B cell (primary cell): ENCODE results near the gene MIPOL1. TPM values are rescaled to one million over a fixed set of nuclear protein-coding genes. Genes with fewer than 3 reads are reported as not detected.

Source experiments
- ATAC-seq: fragments of 200-7000 bp; cut with Tn5 transposase; one replicate; pipeline ENCODE4 v1.10.0; 2021; ENCODE audit warnings: low read depth, mild to moderate bottlenecking, moderate number of reproducible peaks, moderate library complexity
- CTCF ChIA-PET: fragments of 350-600 bp; sonication (Branson Sonifier 250); formaldehyde crosslinking; loops from one replicate; lab custom pipeline; 2021; ENCODE audit warnings: antibody characterized with exemption, inconsistent platforms; lab: Charles Lee
- POLR2A ChIA-PET: fragments of 350-600 bp; sonication (Branson Sonifier 250); formaldehyde crosslinking; loops from one replicate; lab custom pipeline; 2021; ENCODE audit warnings: antibody characterized with exemption; lab: Charles Lee
- DNase-seq: peaks from one replicate; pipeline ENCODE4 v3.0.0; 2013
- H2AFZ ChIP-seq: 2 replicates; pipeline ENCODE4 v1.6.1; 2012; ENCODE audit warnings: mild to moderate bottlenecking, low read depth, low read length; ENCODE audit not compliant: insufficient read depth, poor library complexity, severe bottlenecking
- H3K27ac ChIP-seq, 2 donors: 1 replicate in 1 of 2; 2 replicates in 1 of 2; pipeline ENCODE4 v1.5.1; 2012 to 2013; ENCODE audit warnings: low read length in 2 of 2, mild to moderate bottlenecking in 2 of 2, moderate library complexity in 1 of 2
- H3K27me3 ChIP-seq, 4 experiments: fragments of 200-600 bp in 1 of 4; sonication (generic) in 1 of 4; replicated peaks in 1 of 4; 1 replicate in 2 of 4; 2 replicates in 2 of 4; pipeline versions ENCODE4 v1.6.1 to v1.7.0; 2013 to 2016; ENCODE audit warnings: low read length in 3 of 4, mild to moderate bottlenecking in 2 of 4, mixed read lengths in 1 of 4, moderate library complexity in 1 of 4; ENCODE audit not compliant: insufficient read depth in 4 of 4, control insufficient read depth in 3 of 4; ENCODE audit errors: control extremely low read depth in 1 of 4
- H3K36me3 ChIP-seq, 2 experiments: replicated peaks in 1 of 2; 1 replicate in 1 of 2; 2 replicates in 1 of 2; pipeline versions ENCODE4 v1.6.1 to v1.7.1; 2013; ENCODE audit warnings: low read length in 1 of 2; ENCODE audit not compliant: insufficient read depth in 2 of 2, control insufficient read depth in 1 of 2; ENCODE audit errors: control extremely low read depth in 1 of 2, extremely low read depth in 1 of 2
- H3K4me1 ChIP-seq, 2 donors: fragments of 200-600 bp in 1 of 2; sonication (generic) in 1 of 2; 1 replicate in 1 of 2; 2 replicates in 1 of 2; pipeline versions ENCODE4 v1.5.1 to v1.6.1; 2013 to 2017; ENCODE audit warnings: low read length in 2 of 2; ENCODE audit not compliant: control insufficient read depth in 2 of 2, insufficient read depth in 2 of 2
- H3K4me2 ChIP-seq: replicated peaks from 2 replicates; pipeline ENCODE3; 2012; ENCODE audit warnings: mild to moderate bottlenecking, low read depth, low read length; ENCODE audit not compliant: poor library complexity, severe bottlenecking
- H3K4me3 ChIP-seq, 5 experiments: fragments of 200-600 bp in 1 of 5; sonication (generic) in 1 of 5; 1 replicate in 3 of 5; 2 replicates in 2 of 5; pipeline versions ENCODE4 v1.5.1 to v1.7.0; 2011 to 2016; ENCODE audit warnings: low read length in 4 of 5, mild to moderate bottlenecking in 4 of 5, low read depth in 2 of 5, control low read depth in 1 of 5, moderate library complexity in 1 of 5; ENCODE audit not compliant: insufficient read depth in 1 of 5; ENCODE audit errors: control extremely low read depth in 1 of 5, extremely low read depth in 1 of 5
- H3K79me2 ChIP-seq: fragments of 200-600 bp; sonication (generic); one replicate; pipeline ENCODE4 v1.6.0; 2016; ENCODE audit warnings: low read length; ENCODE audit not compliant: control insufficient read depth, insufficient read depth
- H3K9ac ChIP-seq: fragments of 200-600 bp; sonication (generic); 2 replicates; pipeline ENCODE4 v1.6.1; 2017; ENCODE audit warnings: mild to moderate bottlenecking, low read length, moderate library complexity
- H3K9me3 ChIP-seq, 3 donors: one replicate each; pipeline versions ENCODE4 v1.6.1 to v1.7.1; 2013; ENCODE audit warnings: low read length in 2 of 3; ENCODE audit not compliant: control insufficient read depth in 2 of 3, insufficient read depth in 1 of 3; ENCODE audit errors: control extremely low read depth in 1 of 3
- H4K20me1 ChIP-seq: 2 replicates; pipeline ENCODE4 v1.6.0; 2012; ENCODE audit warnings: mild to moderate bottlenecking, low read length; ENCODE audit not compliant: insufficient read depth, control insufficient read depth, poor library complexity, severe bottlenecking
- H3K27ac Mint-ChIP-seq: one replicate; pipeline ENCODE4 v1.8.0; 2021; ENCODE audit warnings: mixed read lengths
- H3K27me3 Mint-ChIP-seq: one replicate; pipeline ENCODE4 v1.8.0; 2021; ENCODE audit warnings: mixed read lengths
- H3K4me1 Mint-ChIP-seq: one replicate; pipeline ENCODE4 v1.8.0; 2021; ENCODE audit warnings: mixed read lengths
- H3K4me3 Mint-ChIP-seq: one replicate; pipeline ENCODE4 v1.8.0; 2021; ENCODE audit warnings: mixed read lengths
- H3K9me3 Mint-ChIP-seq: one replicate; pipeline ENCODE4 v1.8.0; 2022; ENCODE audit warnings: mixed read lengths; ENCODE audit not compliant: insufficient read depth
- CTCF ChIP-seq: fragments of 200-600 bp; IDR thresholded peaks from one replicate; pipeline ENCODE4 v1.8.0; 2022; ENCODE audit warnings: antibody characterized with exemption, mild to moderate bottlenecking
- EZH2 ChIP-seq: IDR thresholded peaks from 2 replicates; pipeline ENCODE4 v1.6.1; 2012; ENCODE audit warnings: borderline replicate concordance, low read depth, mild to moderate bottlenecking, moderate library complexity, low read length; ENCODE audit not compliant: insufficient read depth, poor library complexity, severe bottlenecking
- whole genome bisulfite sequencing: methylation state at CpG from one replicate; pipeline ENCODE4 v1.1.5; 2013; ENCODE audit warnings: missing lambda C conversion rate; ENCODE audit not compliant: insufficient coverage; 5-methylcytosine and 5-hydroxymethylcytosine counted together
- intact Hi-C: fragments of 100-400 bp; cut with micrococcal nuclease; formaldehyde crosslinking; loops from one replicate; pipeline ENCODE4 v1.10.0; 2022
- polyA plus RNA-seq: library from polyadenylated mRNA; depleted of rRNA; stranded (reverse); fragments of >200 nt; gene quantifications from 2 replicates; pipeline ENCODE4 v1.2.3, GENCODE V29; 2012
- total RNA-seq, 2 donors: library from RNA; stranded (reverse); fragments of 120-200 nt in 1 of 2; gene quantifications; 1 replicate in 1 of 2; 2 replicates in 1 of 2; pipeline versions ENCODE4 v1.2.3 to v1.2.4, GENCODE V29; 2013 to 2022

MIPOL1 gene
- total and polyA plus RNA-seq, 2 donors (not counting 1 experiment from before 2014, with no cell fraction given): 0.17 TPM; not detected in 1

DNA sequence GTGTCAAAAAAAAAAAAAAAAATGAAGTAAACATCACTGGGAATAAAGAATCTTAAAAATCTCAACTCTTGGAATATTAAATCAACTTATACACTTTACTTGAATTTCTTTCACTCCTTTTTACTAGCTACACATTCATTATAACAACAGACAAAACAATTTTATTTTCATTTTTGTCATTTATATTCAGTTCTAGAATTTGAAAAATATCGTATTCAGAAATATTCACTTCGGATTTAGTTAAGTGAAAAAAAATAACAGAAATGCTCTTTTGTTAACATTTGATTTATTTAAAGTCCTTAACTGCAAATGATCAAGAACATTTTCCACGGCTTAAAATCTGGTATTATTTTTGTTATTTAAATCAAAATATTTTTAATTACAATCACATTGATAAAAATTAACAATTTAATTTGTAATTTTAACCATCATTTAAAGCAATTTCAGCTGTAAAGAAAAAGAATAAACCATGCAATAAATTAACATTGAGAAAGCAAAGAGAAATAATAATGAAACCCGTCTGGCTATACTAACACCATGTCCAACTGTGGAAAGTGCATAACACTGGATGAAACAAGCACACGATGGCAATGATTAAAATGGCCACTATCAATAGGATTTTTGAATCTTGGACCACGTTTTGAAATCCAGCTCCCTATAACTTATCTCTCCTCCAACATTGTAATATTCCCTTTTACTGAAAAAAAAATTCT, 392.1 kb downstream of the MIPOL1 start:
- no peaks in the 10 kb centered on the region for H3K79me2 ChIP-seq
- H4K20me1 ChIP-seq: no peaks in the 10 kb centered on the region
- peaks cover 1 to 32% (median 2%) of the 10 kb centered on the region in 3 donors for H3K9me3 ChIP-seq
- ATAC-seq (no peak), DNase-seq (no peak)
- no peak overlapping the region for H3K27ac ChIP-seq
- no CpG with 5 or more reads among the region's 6 CpGs for WGBS
- no peaks in the 10 kb centered on the region for H3K4me1 ChIP-seq
- H3K4me3 ChIP-seq: no peak overlapping the region
- peaks cover 3% of the 10 kb centered on the region for H3K4me1 Mint-ChIP-seq
- H3K27me3 Mint-ChIP-seq: peaks cover 70% of the 10 kb centered on the region
- no peak overlapping the region for H3K4me2 ChIP-seq
- TF ChIP-seq EZH2: no peak
- no peak for TF ChIP-seq CTCF
- no peak overlapping the region for H3K27ac Mint-ChIP-seq
- peaks cover 0 to 62% (median 44%) of the 10 kb centered on the region in 4 experiments for H3K27me3 ChIP-seq
- no peak overlapping the region for H3K9ac ChIP-seq
- no peak overlapping the region for H2AFZ ChIP-seq
- H3K9me3 Mint-ChIP-seq: peaks cover 2% of the 10 kb centered on the region
- POLR2A ChIA-PET: no interaction called here
- CTCF ChIA-PET: no interaction called here
- no peak overlapping the region for H3K4me3 Mint-ChIP-seq
- H3K36me3 ChIP-seq: no peaks in the 10 kb centered on the region
- intact Hi-C loops: no loop called here

DNA sequence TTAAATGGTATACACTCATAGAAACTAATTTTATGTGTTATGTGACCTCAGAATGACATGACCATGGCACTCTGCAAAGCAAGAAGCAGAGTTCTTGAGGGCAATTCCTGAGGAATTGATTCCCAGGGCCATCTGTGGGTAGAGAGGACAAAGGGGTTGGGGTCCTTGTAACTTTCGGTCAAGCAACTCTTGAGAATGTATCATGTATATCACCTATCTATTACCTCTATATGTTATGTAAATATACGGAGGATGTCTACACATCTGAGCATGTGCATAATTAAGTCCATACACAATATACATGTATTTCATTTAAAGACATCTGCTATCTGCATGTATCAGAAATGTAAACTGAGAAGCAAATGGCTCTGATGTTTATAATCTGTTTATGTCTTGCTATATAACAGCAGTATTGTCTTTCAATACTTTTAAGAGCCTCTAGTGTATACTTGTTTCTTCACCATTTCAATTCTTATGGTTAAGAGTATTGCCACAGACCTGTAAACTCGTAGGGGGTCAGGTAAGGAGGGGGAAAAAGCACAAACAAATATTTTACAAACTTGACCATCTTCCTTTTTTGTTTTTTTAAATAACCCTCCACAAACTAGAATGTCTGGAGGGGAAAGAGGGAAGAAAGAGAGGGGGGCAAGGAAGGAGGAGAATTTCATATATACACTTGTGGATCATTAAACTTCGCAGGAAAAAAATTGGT, 392.8 kb downstream of the MIPOL1 start:
- POLR2A ChIA-PET: no interaction called here
- Histone ChIP-seq H3K4me2 (no peak overlapping the region), H4K20me1 (no peaks in the 10 kb centered on the region), H3K36me3 (no peaks in the 10 kb centered on the region), H2AFZ (no peak overlapping the region), H3K9ac (no peak overlapping the region), H3K4me1 (peaks cover 1 to 3% of the 10 kb centered on the region in 2 donors), H3K79me2 (no peaks in the 10 kb centered on the region), H3K27me3 (peaks cover 0 to 58% (median 42%) of the 10 kb centered on the region in 4 experiments), H3K27ac (no peak overlapping the region), H3K9me3 (peaks cover 1 to 29% (median 2%) of the 10 kb centered on the region in 3 donors), H3K4me3 (no peak overlapping the region)
- DNase-seq (no peak), ATAC-seq (no peak)
- Mint-ChIP-seq H3K27me3 (peaks cover 67% of the 10 kb centered on the region), H3K4me3 (no peak overlapping the region), H3K27ac (no peak overlapping the region), H3K4me1 (peaks cover 4% of the 10 kb centered on the region), H3K9me3 (peaks cover 2% of the 10 kb centered on the region)
- intact Hi-C loops: no loop called here
- TF ChIP-seq CTCF: no peak
- CTCF ChIA-PET: no interaction called here
- WGBS: no CpG with 5 or more reads among the region's 4 CpGs
